Mucosa of descending colon (tissue), 3 donors: ENCODE measurements around the gene TCTA. TPM values are rescaled to one million over a fixed set of nuclear protein-coding genes. Genes with fewer than 3 reads are reported as not detected.
A peak's percentile ranks its signal among the peaks of the same experiment; 100 is the strongest.

ENCODE experiments used
- ATAC-seq: fragments of 200-7000 bp; cut with Tn5 transposase; one replicate; pipeline ENCODE4 v1.9.1; 2020; ENCODE audit warnings: mild to moderate bottlenecking, moderate library complexity
- DNase-seq, 3 donors: peaks; one replicate each; pipeline ENCODE4 v3.0.0-alpha.2; 2020
- H3K36me3 ChIP-seq: fragments of 200-600 bp; one replicate; pipeline ENCODE4 v1.8.0; 2021; ENCODE audit warnings: low read depth, mild to moderate bottlenecking
- H3K4me1 ChIP-seq: fragments of 200-600 bp; one replicate; pipeline ENCODE4 v1.8.0; 2021; ENCODE audit warnings: low read depth, mild to moderate bottlenecking
- H3K4me3 ChIP-seq: fragments of 200-600 bp; one replicate; pipeline ENCODE4 v1.8.0; 2021; ENCODE audit warnings: mild to moderate bottlenecking
- H3K9me3 ChIP-seq: fragments of 200-600 bp; one replicate; pipeline ENCODE4 v1.8.0; 2021; ENCODE audit warnings: mild to moderate bottlenecking
- CTCF ChIP-seq: fragments of 200-600 bp; IDR thresholded peaks from one replicate; pipeline ENCODE4 v1.8.0; 2022; ENCODE audit warnings: antibody characterized with exemption, mild to moderate bottlenecking
- intact Hi-C, 2 donors: fragments of 100-400 bp; cut with DNase I in 1 of 2; cut with micrococcal nuclease in 1 of 2; formaldehyde crosslinking; loops; one replicate each; pipeline versions ENCODE4 v1.11.0 to v1.11.1; 2022; cut with DNase I, micrococcal nuclease
- long read RNA-seq, 2 donors: library from polyadenylated mRNA; unstranded; transcript quantifications; one replicate each; pipeline ENCODE4 v2.0.0, GENCODE V29; 2019 to 2021
- total RNA-seq, 3 donors: library from RNA; stranded (reverse); fragmentation: NEBNext Ultra II Directional in 2 of 3; extraction: Animal tissue kit (Norgen Biotek cat#: 25700) in 2 of 3; gene quantifications; one replicate each; pipeline versions ENCODE4 v1.2.1 to v1.2.4, GENCODE V29; 2021 to 2023
- donor health status: DM: no; HTN: no; CAD: no; lungs with moderate emphysema.
- donor health status: DM: no; HTN: no; CAD: no.
- donor health status: DM: no; HTN: yes; CAD: no.

The TCTA gene, protein sequence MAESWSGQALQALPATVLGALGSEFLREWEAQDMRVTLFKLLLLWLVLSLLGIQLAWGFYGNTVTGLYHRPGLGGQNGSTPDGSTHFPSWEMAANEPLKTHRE
- 10 to 100 TPM; 31.6 to 44.4 (median 43.5) TPM for total RNA-seq
- long read RNA-seq, donor 1, transcript TCTA-201 (3 exons, 2,146 nt): major isoform, 31 of 37 reads
- long read RNA-seq, donor 1, partial matches to known transcripts: 0 of 37 reads
- long read RNA-seq, donor 1, other reads (novel, unspliced or antisense): 6 of 37 reads
- long read RNA-seq, donor 2, transcript TCTA-201 (3 exons, 2,146 nt): major isoform, 19 of 24 reads
- long read RNA-seq, donor 2, partial matches to known transcripts: 4 of 24 reads
- long read RNA-seq, donor 2, other reads (novel, unspliced or antisense): 0 of 24 reads

GRCh38 chr3:49411968-49412631, at the start of gene TCTA, which contains the start of gene RHOA:
Gene TCTA, plus strand, starts transcription at chr3:49412423. Its CDS starts 4 bp downstream, at chr3:49412427.
Gene RHOA, minus strand, starts transcription at chr3:49411976. Its CDS starts 36,387 bp downstream, at chr3:49375589.
- H3K4me1 ChIP-seq: peaks cover 42% of the 10 kb centered on the region
- intact Hi-C loops: no loop called here

GRCh38 chr3:49362561-49362960, 49.7 kb upstream of the TCTA start:
- H3K4me1 ChIP-seq: peaks cover 18% of the 10 kb centered on the region
- ATAC-seq (no peak), DNase-seq (no peak)
- H3K36me3 ChIP-seq: peaks cover 5% of the 10 kb centered on the region
- intact Hi-C loops: no loop called here
- H3K4me3 ChIP-seq: no peak overlapping the region
- no peak for TF ChIP-seq CTCF
- H3K9me3 ChIP-seq: no peaks in the 10 kb centered on the region

More at GRCh38 chr3:49411968-49412631, at the start of gene TCTA, which contains the start of gene RHOA:
- DNase-seq (peak; percentile 99 to 100 (median 99)), ATAC-seq (peak; percentile 91)
- Histone ChIP-seq H3K4me3 (peak within 1 kb of the TSS; percentile 90), H3K36me3 (peaks cover 5% of the 10 kb centered on the region), H3K9me3 (no peaks in the 10 kb centered on the region)
- TF ChIP-seq CTCF: no peak

GRCh38 chr3:49370585-49371290, 41.5 kb upstream of the TCTA start:
- DNase-seq (no peak), ATAC-seq (no peak)
- intact Hi-C loops: no loop called here
- TF ChIP-seq CTCF: no peak
- H3K4me3 ChIP-seq: no peak overlapping the region
- H3K4me1 ChIP-seq: no peaks in the 10 kb centered on the region
- H3K36me3 ChIP-seq: peaks cover 6% of the 10 kb centered on the region
- H3K9me3 ChIP-seq: no peaks in the 10 kb centered on the region

- DNase-seq: no peak
- no peaks in the 10 kb centered on the region for H3K4me1 ChIP-seq
- TF ChIP-seq CTCF: no peak
- no peaks in the 10 kb centered on the region for H3K9me3 ChIP-seq
- H3K36me3 ChIP-seq: peaks cover 6% of the 10 kb centered on the region
- H3K4me3 ChIP-seq: no peak overlapping the region
- ATAC-seq: no peak
- intact Hi-C loops: no loop called here
Observed at GRCh38 chr3:49371946-49372345, 40.3 kb upstream of the TCTA start.

GRCh38 chr3:49377483-49377882, 34.7 kb upstream of the TCTA start:
- intact Hi-C loops: no loop called here
- ATAC-seq (peak; percentile 41), DNase-seq (no peak)
- TF ChIP-seq CTCF: no peak
- Histone ChIP-seq H3K4me1 (peaks cover 11% of the 10 kb centered on the region), H3K9me3 (no peaks in the 10 kb centered on the region), H3K4me3 (no peak overlapping the region), H3K36me3 (peaks cover 6% of the 10 kb centered on the region)
